Fibroblast of mammary gland (primary cell): ENCODE results near the gene QSOX1.

Experiments
- DNase-seq: peaks from one replicate; pipeline ENCODE4 v3.0.0-alpha.2; 2010; ENCODE audit warnings: low read depth
- H3K4me3 ChIP-seq: 2 replicates; pipeline ENCODE4 v1.5.1; 2011; ENCODE audit warnings: low read depth, mild to moderate bottlenecking, low read length, moderate library complexity; ENCODE audit not compliant: control insufficient read depth
- CTCF ChIP-seq: conservative IDR thresholded peaks from 2 replicates; pipeline ENCODE4 v1.5.1; 2011; ENCODE audit warnings: low read depth, low read length, inconsistent platforms; ENCODE audit not compliant: control insufficient read depth, insufficient read depth

Gene QSOX1

GRCh38 chr1:180241716-180242544 is 87.3 kb downstream of the QSOX1 start:
- no peak overlapping the region for H3K4me3 ChIP-seq
- peak; percentile 17 for DNase-seq
- no peak for TF ChIP-seq CTCF

GRCh38 chr1:180243517-180244221 is 89.0 kb downstream of the QSOX1 start:
- no peak for TF ChIP-seq CTCF
- DNase-seq: no peak
- H3K4me3 ChIP-seq: no peak overlapping the region

- TF ChIP-seq CTCF: no peak
- no peak for DNase-seq
- H3K4me3 ChIP-seq: no peak overlapping the region
These were observed 90.2 kb downstream of the QSOX1 start for GRCh38 chr1:180244840-180245239.

- no peak for DNase-seq
- TF ChIP-seq CTCF: no peak
- no peak overlapping the region for H3K4me3 ChIP-seq
These were observed 91.9 kb downstream of the QSOX1 start for GRCh38 chr1:180246579-180246978.

GRCh38 chr1:180247061-180247460 is 92.4 kb downstream of the QSOX1 start:
- no peak for DNase-seq
- H3K4me3 ChIP-seq: no peak overlapping the region
- no peak for TF ChIP-seq CTCF

- H3K4me3 ChIP-seq: no peak overlapping the region
- no peak for DNase-seq
- TF ChIP-seq CTCF: no peak
These were observed 92.9 kb downstream of the QSOX1 start for GRCh38 chr1:180247580-180247979.
